ENCODE results near the gene FOXL3.

- TF ChIP-seq CTCF (IDR thresholded peaks at IDR 0.05) (no peak), POLR2A (IDR thresholded peaks at IDR 0.05) (no peak)
These were observed 15.7 kb upstream of the FOXL3 start for GRCh38 chr7:274266-274665.

Measured in right lobe of liver (tissue), 4 donors.